Smooth muscle cell (in vitro differentiated cells): ENCODE measurements around the gene FOXP1. TPM values are rescaled to one million over a fixed set of nuclear protein-coding genes. Genes with fewer than 3 reads are reported as not detected.

ENCODE experiments used
- DNase-seq: peaks from one replicate; lab custom pipeline; 2025; ENCODE audit not compliant: unreplicated experiment; lab: John Stamatoyannopoulos, UW
- H2AFZ ChIP-seq: fragments of 200-600 bp; sonication (generic); 2 replicates; pipeline ENCODE4 v1.6.0; 2016; ENCODE audit warnings: antibody characterized with exemption, low read depth, mild to moderate bottlenecking
- H3F3A ChIP-seq: fragments of 200-600 bp; sonication (generic); 2 replicates; pipeline ENCODE4 v1.6.0; 2017; ENCODE audit warnings: antibody characterized with exemption, low read depth
- H3K27ac ChIP-seq: fragments of 200-600 bp; sonication (generic); 2 replicates; pipeline ENCODE4 v1.5.1; 2016; ENCODE audit warnings: low read depth, mild to moderate bottlenecking
- H3K27me3 ChIP-seq: fragments of 200-600 bp; sonication (generic); 2 replicates; pipeline ENCODE4 v1.6.1; 2016; ENCODE audit warnings: low read depth, mild to moderate bottlenecking
- H3K36me3 ChIP-seq: fragments of 200-600 bp; sonication (generic); 2 replicates; pipeline ENCODE4 v1.5.1; 2016; ENCODE audit warnings: low read depth
- H3K4me1 ChIP-seq: fragments of 200-600 bp; sonication (generic); 2 replicates; pipeline ENCODE4 v1.5.1; 2016; ENCODE audit warnings: low read depth
- H3K4me2 ChIP-seq: fragments of 200-600 bp; sonication (generic); 2 replicates; pipeline ENCODE4 v1.6.0; 2016; ENCODE audit warnings: mild to moderate bottlenecking
- H3K4me3 ChIP-seq: fragments of 200-600 bp; sonication (generic); 2 replicates; pipeline ENCODE4 v1.5.1; 2016; ENCODE audit warnings: mild to moderate bottlenecking
- H3K79me2 ChIP-seq: fragments of 200-600 bp; sonication (generic); 2 replicates; pipeline ENCODE4 v1.6.0; 2016; ENCODE audit warnings: low read depth, mild to moderate bottlenecking
- H3K9ac ChIP-seq: fragments of 200-600 bp; sonication (generic); 2 replicates; pipeline ENCODE4 v1.6.0; 2016; ENCODE audit warnings: low read depth
- H3K9me3 ChIP-seq: fragments of 200-600 bp; sonication (generic); replicated peaks from 2 replicates; pipeline ENCODE4 v1.5.1; 2016; ENCODE audit warnings: low read depth
- H4K20me1 ChIP-seq: fragments of 200-600 bp; sonication (generic); 2 replicates; pipeline ENCODE4 v1.6.0; 2016; ENCODE audit warnings: low read depth
- WGBS: methylation state at CpG from one replicate; pipeline ENCODE4 v1.1.7; 2016; ENCODE audit warnings: low lambda C conversion rate; 5-methylcytosine and 5-hydroxymethylcytosine counted together
- polyA plus RNA-seq: library from polyadenylated mRNA; unstranded; fragments of >200 nt; fragmentation: Nextera tagmentation; extraction: Ambion mirVana; gene quantifications from 2 replicates; pipeline ENCODE4 v1.2.1, GENCODE V29; 2016
- total RNA-seq: library from RNA; depleted of rRNA; stranded (reverse); fragments of >200 nt; gene quantifications from 2 replicates; pipeline ENCODE4 v1.2.3, GENCODE V29; 2014
- TF ChIP-seq, protein P1 (sequence below): fragments of 200-600 bp; sonication (generic); IDR thresholded peaks from 2 replicates; pipeline ENCODE4 v1.5.1; 2017; ENCODE audit warnings: borderline replicate concordance, mild to moderate bottlenecking, antibody characterized with exemption; ENCODE audit not compliant: insufficient read depth, poor library complexity, severe bottlenecking

FOXP1 gene
- total and polyA plus RNA-seq, 2 experiments from 2014 or later, result 40.9 to 68.0 TPM

DNA sequence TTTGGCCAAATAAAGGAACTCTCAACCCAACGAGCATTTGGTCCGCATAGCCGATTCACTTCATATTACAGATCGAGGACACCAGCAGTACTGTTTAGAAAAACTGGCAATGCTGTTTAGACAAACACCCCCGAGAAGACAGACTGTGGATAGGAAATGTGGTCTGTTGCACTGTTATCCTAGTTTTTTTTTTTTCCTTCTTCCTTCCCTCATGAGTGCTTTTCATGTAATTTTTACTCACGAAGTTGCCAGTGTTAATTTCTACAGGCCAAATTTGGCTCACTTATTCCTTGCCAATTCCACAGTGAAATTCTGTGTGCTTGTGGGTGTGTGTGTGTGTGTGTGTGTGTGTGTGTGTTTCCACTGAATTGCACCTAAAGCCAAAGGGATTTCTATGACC, 165.7 kb downstream of the FOXP1 start:
- 54% methylated on average over 6 of the region's 6 CpGs for WGBS
- Histone ChIP-seq H3K27me3 (no peaks in the 10 kb centered on the region), H3K9me3 (no peaks in the 10 kb centered on the region), H3K4me3 (no peak overlapping the region), H3K4me2 (peak overlapping the region; percentile 1), H3K79me2 (peaks cover 18% of the 10 kb centered on the region), H3K36me3 (no peaks in the 10 kb centered on the region), H3K9ac (no peak overlapping the region), H3K27ac (peak overlapping the region; percentile 12), H2AFZ (no peak overlapping the region), H4K20me1 (no peaks in the 10 kb centered on the region), H3F3A (no peaks in the 10 kb centered on the region), H3K4me1 (peaks cover 15% of the 10 kb centered on the region)
- no peak for DNase-seq
- TF ChIP-seq, protein P1, sequence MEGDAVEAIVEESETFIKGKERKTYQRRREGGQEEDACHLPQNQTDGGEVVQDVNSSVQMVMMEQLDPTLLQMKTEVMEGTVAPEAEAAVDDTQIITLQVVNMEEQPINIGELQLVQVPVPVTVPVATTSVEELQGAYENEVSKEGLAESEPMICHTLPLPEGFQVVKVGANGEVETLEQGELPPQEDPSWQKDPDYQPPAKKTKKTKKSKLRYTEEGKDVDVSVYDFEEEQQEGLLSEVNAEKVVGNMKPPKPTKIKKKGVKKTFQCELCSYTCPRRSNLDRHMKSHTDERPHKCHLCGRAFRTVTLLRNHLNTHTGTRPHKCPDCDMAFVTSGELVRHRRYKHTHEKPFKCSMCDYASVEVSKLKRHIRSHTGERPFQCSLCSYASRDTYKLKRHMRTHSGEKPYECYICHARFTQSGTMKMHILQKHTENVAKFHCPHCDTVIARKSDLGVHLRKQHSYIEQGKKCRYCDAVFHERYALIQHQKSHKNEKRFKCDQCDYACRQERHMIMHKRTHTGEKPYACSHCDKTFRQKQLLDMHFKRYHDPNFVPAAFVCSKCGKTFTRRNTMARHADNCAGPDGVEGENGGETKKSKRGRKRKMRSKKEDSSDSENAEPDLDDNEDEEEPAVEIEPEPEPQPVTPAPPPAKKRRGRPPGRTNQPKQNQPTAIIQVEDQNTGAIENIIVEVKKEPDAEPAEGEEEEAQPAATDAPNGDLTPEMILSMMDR, result no peak

GRCh38 chr3:71416876-71417275, 166.7 kb downstream of the FOXP1 start:
- Histone ChIP-seq H3K4me3 (no peak overlapping the region), H2AFZ (no peak overlapping the region), H4K20me1 (no peaks in the 10 kb centered on the region), H3K36me3 (no peaks in the 10 kb centered on the region), H3K27me3 (no peaks in the 10 kb centered on the region), H3K27ac (no peak overlapping the region), H3K4me2 (peak overlapping the region; percentile 1), H3F3A (no peaks in the 10 kb centered on the region), H3K79me2 (peaks cover 10% of the 10 kb centered on the region), H3K4me1 (peaks cover 15% of the 10 kb centered on the region), H3K9ac (no peak overlapping the region), H3K9me3 (no peaks in the 10 kb centered on the region)
- 81% methylated on average over 8 of the region's 8 CpGs for WGBS
- TF ChIP-seq, protein P1, result peak; percentile 7
- DNase-seq, result no peak

GRCh38 chr3:71415681-71416122, 167.8 kb downstream of the FOXP1 start:
- H3K36me3 ChIP-seq, result no peaks in the 10 kb centered on the region
- TF ChIP-seq, protein P1, result no peak
- no peaks in the 10 kb centered on the region for H3K27me3 ChIP-seq
- H3K79me2 ChIP-seq, result peaks cover 10% of the 10 kb centered on the region
- H3F3A ChIP-seq, result no peaks in the 10 kb centered on the region
- peaks cover 15% of the 10 kb centered on the region for H3K4me1 ChIP-seq
- H3K4me2 ChIP-seq, result peak overlapping the region; percentile 54
- no peaks in the 10 kb centered on the region for H4K20me1 ChIP-seq
- H3K4me3 ChIP-seq, result no peak overlapping the region
- H3K9me3 ChIP-seq, result no peaks in the 10 kb centered on the region
- no peak overlapping the region for H3K9ac ChIP-seq
- WGBS, result 4% methylated on average over 2 of the region's 2 CpGs
- no peak overlapping the region for H2AFZ ChIP-seq
- H3K27ac ChIP-seq, result peak overlapping the region; percentile 60
- DNase-seq, result no peak

DNA sequence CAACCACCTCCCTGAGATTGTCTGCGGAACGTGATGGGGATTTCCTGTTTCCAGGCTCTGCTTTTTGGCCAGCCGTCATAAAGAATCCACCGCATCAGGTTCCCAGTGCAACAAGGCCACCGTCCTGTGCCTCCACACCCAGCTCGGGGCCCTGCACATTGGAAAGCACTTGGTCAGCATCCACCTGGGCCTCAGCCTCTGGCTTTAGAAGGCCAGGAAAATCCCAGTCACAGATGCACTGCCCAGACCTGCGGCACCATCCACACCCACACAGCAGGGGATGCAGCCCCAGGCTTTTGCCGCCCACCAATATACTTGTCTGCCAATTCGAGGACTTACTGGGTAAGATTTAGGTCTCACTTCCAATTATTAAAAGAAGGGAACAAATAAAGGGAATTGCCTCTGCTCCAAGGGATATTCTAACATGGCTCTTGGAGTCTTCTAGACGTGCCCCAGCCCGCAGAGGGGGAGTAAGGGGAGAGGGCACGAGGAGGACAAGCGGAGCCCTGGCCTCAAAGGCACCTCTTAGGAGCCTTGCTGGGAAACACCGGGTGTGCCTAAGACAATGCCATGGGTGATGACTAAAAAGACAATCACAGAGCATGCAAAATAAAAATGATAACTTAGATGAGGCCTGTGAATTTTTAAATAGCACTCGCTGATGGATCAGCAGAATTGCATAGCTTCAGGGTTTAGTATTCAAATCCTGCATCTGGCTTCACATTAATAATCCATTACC, 169.2 kb downstream of the FOXP1 start:
- Histone ChIP-seq H3K4me3 (no peak overlapping the region), H3K27ac (peak overlapping the region; percentile 23), H3K4me1 (peaks cover 15% of the 10 kb centered on the region), H3K36me3 (no peaks in the 10 kb centered on the region), H3K4me2 (peak overlapping the region; percentile 19), H3K27me3 (no peaks in the 10 kb centered on the region), H3K9me3 (no peaks in the 10 kb centered on the region), H2AFZ (no peak overlapping the region), H3K79me2 (peaks cover 10% of the 10 kb centered on the region), H3K9ac (no peak overlapping the region), H4K20me1 (no peaks in the 10 kb centered on the region), H3F3A (no peaks in the 10 kb centered on the region)
- TF ChIP-seq, protein P1, result no peak
- whole genome bisulfite sequencing, result 73% methylated on average over 15 of the region's 15 CpGs
- DNase-seq, result no peak
